ENCODE measurements around the gene IL32.
"Not testable (repeated sequence)": the region's sequence is repeated elsewhere in the genome, so short reads cannot be mapped to it uniquely, and the experiment has no call there.

The IL32 gene

DNA sequence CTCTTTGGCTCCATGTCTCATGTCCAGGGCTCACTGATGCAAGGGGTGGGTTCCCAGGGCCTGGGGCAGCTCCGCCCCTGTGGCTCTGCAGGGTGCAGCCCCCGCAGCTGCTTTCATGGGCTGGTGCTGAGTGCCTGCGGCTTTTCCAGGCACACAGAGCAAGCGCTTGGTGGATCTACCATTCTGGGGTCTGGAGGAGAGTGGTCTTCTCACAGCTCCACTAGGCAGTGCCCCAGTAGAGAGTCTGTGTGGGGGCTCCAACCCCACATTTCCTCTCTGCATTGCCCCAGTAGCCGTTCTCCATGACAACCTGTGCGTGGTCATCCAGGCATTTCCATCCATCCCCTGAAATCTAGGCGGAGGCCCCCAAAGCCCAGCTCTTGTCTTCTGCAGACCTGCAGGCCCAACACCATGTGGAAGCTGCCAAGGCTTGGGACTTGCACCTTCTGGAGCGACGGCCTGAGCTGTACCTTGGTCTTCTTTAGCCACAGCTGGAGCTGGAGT lies 5.2 kb downstream of the IL32 start:
- no peak for DNase-seq (ENCODE audit: low spot score)

DNA sequence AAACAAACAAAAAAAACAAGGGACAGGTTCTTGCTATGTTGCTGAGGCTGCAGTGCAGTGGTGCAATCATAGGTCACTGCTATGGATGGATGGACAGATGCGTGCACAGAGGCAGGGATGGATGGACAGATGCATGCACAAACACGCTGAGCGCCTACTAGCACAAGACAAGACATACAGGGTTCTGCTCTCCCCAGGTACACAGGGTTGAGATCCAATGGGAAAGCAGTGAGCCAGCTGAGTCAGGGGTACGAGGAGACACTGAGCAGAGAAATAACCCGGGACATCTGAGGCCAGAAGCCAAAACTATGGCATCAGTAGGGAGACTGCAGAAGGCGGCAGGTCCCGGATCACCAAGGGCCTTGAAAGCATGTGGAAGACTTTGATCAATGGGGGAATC lies 6.2 kb downstream of the IL32 start:
- no peak for DNase-seq (ENCODE audit: low spot score)

DNA sequence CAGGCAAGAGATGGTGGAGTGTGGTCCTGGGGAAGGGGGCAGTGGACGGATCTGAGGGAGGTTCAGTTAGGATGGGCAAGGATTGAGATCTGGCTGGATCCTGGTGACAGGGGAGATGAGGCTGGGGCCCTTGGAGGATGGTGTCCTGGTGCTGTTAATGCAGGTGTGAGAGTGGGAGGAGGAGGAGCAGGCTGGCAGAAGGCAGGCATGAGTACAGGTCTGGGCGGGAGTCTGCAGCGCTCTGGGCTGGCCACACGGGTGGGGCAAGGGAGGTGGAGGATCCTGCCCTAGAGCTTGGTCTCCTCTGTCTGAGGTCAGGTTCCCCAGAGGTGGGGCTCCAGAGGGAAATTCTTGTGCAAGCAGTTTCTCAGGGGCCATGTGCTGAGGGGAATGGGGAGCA lies 6.7 kb downstream of the IL32 start:
- DNase-seq (ENCODE audit: low spot score), result not testable (repeated sequence)

DNA sequence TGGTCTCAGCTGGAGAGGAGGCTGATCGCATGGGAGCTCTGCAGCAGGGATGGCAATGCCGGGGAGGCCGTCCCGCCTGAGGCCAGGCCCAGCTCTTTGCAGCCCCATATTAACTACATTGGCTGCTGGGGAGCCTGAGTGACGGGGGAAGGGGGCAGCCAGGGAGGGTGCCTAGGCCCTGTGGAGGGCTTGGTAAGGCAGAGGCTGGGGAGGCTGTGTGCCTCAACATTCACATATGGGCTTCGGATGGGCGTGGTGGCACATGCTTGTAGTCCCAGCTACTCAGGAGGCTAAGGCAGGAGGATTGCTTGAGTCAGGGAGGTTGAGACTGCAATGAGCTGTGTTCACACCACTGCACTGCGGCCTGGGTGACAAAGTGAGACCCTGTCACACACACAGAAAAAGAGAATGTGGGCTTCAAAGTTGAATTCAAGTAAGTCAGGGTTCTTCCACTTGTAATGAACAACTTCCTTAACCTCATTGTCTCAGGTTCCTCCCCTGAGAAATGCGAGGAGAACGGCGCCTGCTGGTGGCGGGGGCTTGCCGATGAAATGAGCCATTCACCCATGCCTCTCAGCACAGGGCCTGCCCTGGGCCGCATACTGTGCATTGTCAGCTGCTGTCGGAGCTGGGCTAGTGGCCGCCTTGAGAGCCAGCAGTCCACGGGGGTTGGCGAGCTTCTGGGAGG lies 7.3 kb downstream of the IL32 start:
- DNase-seq (ENCODE audit: low spot score), result not testable (repeated sequence)

DNA sequence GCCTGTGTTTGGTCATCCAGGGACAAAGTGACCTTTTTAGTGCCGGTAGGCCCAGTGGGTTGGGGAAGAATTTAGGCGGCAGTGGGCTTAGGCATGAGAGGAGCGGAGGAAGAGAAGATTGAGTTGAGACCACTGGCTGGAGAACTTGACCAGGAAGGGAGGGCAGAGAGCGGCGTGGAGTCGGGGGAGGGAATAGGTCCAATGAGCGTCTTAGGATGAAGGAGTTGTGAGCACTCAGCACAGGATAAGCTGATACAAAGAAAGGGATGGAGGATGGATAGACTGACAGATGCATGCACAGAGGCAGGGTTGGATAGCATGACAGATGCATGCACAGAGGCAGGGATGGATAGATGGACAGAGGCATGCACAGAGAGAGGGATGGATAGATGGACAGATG lies 8.0 kb downstream of the IL32 start:
- no peak for DNase-seq (ENCODE audit: low spot score)

DNA sequence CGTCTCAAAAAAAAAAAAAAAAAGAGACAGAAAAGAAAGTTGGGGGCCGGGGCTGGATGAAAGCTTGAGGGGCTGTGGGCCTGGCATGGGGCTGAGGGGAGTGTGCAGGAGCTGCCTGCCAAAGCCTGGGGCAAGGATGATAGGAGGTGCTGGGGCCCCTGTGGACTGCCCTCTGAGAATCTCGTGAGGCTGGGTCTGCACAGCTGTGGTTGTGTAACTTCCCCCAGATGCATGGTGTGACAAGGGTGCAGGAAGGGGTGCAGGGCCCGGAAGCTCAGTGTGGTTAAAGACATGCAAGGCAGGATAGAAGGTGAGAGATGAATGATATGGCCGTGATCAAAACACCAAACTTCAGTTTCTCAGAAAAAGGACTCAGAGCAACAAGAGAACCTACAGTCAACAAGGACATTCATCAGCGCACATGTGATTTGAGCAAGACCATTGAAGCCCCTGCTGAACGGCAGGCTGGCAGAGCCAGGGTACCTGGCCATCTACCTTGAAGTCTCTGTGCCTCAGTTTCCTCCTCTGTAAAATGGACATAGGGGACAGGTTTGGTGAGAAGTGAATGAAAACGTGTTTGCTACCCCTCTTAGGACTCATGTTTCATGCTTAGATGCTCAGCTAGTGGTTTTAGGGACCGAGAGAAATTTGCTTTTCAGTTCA lies 9.6 kb downstream of the IL32 start:
- DNase-seq (ENCODE audit: low spot score), result no peak

DNA sequence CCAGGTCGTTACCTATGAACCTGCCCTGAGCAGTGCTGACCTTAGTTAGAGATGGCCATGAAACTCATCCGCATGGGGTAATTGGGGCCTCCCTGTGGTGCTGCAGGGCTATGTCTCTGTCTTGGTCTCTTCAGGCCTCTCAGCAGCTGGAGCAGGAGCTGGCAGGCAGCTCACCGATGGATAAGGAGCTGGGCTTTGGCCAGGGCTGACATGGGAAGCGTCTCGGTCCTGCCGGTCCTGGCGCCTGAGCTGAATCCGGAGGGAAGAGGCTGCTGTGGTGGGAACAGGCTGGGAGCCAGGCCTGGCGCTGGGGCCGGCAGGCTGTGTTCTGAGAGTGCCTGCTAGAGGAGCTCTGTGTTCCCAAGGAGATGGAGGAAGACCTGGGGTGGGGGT lies 10.1 kb downstream of the IL32 start:
- no peak for DNase-seq (ENCODE audit: low spot score)

DNA sequence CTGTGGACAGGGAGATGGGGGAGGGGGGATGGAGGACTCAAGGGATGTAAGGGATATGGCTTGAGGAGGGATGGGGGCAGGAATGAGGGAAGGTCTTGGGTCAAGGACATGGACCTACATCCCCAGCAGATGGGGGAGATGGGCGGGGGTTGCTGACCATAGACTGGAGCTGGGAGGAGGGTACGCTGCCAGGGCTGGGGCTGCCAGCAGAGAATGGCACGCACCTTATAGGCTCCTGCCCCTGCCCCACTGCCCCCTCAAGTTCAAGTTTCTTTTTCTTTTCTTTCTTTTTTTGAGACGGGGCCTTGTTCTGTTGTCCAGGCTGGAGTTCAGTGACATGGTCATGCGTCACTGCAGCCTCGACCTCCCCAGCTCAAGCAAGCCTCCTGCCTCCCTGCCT lies 10.5 kb downstream of the IL32 start:
- DNase-seq (ENCODE audit: low spot score), result not testable (repeated sequence)

DNA sequence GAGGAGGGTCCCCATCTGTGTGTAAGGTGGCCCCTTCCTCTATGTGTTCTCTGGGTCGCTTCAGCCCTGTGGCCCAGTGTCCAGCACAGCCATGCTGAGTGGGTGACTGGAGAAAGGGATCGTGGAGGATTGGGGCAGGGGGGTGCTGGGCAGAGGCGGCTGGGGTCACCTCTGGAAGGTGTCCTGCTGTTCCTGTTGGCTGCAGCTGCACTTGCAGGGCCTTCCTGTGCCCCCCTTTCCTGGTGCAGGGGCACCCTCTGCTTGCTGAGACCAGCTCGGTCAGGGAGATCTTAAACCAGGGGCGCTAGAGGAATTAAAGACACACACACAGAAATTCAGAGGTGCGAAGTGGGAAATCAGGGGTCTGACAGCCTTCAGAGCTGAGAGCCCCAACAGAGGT lies 11.1 kb downstream of the IL32 start:
- DNase-seq (ENCODE audit: low spot score), result no peak

DNA sequence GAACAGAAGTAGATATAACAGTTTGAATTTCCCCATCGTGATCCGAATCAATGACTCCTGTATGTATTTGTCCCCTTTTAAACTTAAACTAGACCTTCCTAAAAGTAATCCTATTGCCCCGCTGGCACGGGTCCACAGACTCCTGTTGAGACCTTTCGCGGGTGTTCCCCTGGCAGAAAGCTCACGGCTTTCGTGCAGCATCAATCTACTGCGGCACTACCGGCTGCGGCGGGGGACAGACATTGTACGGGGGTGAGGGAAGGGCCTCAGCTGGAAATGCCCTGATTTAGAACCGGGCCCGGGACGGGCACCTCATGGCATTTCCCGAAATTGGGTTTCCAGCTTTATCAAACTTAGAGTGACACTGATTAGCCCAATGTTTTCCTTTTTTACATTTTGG lies 14.6 kb downstream of the IL32 start:
- no peak for DNase-seq (ENCODE audit: low spot score)

DNA sequence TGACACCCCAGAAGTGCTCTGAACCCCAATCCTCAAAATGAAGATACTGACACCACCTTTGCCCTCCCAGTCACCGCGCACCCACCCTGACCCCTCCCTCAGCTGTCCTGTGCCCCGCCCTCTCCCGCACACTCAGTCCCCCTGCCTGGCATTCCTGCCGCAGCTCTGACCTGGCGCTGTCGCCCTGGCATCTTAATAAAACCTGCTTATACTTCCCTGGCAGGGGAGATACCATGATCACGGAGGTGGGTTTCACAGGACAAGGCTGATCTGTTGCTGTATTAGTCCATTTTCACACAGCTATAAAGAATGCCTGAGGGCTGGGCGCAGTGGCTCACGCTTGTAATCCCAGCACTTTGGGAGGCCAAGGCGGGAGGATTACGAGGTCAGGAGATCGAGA lies 16.5 kb downstream of the IL32 start:
- DNase-seq (ENCODE audit: low spot score), result not testable (repeated sequence)

DNA sequence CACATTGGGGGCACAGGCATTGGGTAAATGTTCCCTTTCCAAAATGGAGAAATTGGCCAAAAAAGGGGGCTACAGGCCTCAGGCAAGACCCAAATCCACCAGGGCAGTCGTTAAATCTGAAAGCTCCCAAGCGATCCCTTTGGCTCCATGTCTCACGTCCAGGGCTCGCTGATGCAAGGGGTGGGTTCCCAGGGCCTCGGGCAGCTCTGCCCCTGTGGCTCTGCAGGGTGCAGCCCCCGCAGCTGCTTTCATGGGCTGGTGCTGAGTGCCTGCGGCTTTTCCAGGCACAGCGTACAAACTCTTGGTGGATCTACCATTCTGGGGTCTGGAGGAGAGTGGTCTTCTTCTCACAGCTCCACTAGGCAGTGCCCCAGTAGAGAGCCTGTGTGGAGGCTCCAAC lies 18.0 kb downstream of the IL32 start:
- not testable (repeated sequence) for DNase-seq (ENCODE audit: low spot score)

DNA sequence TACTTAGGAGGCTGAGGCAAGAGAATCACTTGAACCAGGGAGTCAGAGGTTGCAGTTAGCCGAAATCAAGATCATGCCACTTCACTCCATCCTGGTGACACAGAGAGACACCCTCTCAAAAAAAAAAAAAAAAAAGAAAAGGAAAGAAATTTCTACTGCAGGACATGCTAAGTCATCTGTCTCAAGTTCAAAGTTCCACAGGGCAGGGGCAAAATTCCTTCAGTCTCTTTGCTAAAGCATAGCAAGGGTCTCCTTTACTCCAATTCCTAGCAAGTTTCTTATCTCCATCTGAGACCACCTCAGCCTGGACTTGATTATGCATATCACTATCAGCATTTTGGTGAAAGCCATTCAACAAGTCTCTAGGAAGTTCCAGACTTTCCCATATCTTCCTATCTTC lies 19.1 kb downstream of the IL32 start:
- DNase-seq (ENCODE audit: low spot score), result no peak

DNA sequence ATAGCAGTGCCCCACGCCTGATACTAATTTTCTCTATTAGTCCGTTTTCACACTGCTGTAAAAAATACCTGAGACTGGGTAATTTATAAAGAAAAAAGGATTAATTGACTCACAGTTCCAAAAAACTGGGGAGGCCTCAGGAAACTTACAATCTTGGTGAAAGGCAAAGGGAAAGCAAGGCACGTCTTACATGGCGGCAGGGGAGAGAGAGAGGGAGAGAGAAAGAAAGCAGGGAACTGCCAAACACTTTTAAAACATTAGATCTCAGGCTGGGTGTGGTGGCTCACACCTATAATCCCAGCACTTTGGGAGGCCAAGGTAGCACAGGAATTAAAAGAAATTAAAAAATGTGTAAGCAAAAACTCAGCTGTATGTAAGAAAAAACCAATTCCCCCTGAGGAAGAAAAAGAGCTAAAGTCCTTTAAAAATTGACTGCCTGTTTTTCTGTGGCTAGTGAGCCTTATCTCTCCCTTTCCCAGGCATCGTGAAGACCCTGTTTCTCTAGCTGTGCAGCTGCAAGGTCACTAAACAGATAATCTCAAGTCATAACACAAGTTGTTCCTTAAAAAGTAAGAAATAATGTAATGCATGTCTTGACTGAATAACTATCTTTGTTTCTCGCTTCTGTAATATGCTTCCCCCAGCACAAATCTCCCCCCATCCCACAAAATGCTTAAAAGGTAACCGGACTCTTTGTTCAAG lies 19.7 kb downstream of the IL32 start:
- no peak for DNase-seq (ENCODE audit: low spot score)

DNA sequence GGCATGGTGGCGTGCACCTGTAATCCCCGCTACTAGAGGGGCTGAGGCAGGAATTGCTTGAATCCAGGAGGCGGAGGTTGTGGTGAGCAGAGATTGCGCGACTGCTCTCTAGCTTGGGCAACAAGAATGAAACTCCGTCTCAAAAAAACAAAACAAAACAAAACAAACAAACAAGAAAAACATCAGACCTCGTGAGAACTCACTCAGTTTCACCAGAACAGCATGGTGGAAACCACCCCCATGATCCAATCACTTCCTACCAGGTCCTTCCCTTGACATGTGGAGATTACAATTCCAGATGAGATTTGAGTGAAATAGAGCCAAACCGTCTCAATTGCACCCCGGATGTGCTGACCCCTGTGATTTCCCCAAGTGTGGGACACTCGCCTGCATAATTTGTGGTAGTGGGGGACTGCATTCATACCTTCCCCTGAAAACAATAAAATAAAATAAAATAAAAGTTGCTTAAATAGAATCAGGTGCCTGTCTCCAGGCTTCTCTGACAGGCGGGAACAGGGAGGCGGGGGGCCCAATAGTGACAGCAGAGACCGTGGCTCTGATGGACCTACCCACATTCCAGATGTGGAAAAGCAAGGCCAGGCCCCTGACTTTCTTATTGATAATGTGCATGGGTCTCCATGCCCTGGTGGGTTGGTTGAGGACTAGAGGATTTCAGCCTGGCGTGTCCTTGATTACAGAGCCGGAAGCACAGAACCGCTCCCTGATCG lies 20.6 kb downstream of the IL32 start:
- no peak for DNase-seq (ENCODE audit: low spot score)

DNA sequence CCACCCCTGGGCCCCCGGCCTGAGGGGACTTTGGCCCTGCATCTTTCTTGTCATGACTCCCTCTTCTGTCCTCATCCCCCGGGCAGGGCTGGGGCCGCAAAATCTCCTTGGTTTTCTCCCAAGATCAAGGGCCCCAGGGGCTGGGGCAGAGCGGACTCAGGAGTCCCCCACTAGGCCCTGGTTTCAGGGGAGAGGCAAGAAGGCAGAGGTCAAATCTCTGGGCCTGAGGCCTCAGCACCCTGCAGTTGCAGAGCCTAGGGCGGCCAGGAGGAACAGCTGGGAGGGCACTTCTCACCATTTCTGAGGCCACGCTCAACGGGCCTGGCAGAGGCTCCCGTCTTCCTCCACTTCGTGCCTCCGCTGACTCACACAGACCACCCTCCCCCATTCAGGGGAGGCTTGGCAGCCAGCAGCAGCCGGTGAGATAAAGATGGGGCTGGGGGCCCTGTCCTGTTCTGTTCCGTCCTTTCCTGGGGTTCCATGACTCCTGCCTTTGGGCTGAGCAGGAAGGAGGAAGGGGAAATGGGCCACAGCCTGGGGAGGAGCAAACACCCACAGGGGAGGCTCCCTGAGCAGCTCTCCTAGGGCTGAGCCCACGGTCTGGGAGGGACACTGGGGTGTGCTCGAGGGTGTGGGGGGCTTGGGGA lies 21.3 kb downstream of the IL32 start:
- DNase-seq (ENCODE audit: low spot score), result no peak

DNA sequence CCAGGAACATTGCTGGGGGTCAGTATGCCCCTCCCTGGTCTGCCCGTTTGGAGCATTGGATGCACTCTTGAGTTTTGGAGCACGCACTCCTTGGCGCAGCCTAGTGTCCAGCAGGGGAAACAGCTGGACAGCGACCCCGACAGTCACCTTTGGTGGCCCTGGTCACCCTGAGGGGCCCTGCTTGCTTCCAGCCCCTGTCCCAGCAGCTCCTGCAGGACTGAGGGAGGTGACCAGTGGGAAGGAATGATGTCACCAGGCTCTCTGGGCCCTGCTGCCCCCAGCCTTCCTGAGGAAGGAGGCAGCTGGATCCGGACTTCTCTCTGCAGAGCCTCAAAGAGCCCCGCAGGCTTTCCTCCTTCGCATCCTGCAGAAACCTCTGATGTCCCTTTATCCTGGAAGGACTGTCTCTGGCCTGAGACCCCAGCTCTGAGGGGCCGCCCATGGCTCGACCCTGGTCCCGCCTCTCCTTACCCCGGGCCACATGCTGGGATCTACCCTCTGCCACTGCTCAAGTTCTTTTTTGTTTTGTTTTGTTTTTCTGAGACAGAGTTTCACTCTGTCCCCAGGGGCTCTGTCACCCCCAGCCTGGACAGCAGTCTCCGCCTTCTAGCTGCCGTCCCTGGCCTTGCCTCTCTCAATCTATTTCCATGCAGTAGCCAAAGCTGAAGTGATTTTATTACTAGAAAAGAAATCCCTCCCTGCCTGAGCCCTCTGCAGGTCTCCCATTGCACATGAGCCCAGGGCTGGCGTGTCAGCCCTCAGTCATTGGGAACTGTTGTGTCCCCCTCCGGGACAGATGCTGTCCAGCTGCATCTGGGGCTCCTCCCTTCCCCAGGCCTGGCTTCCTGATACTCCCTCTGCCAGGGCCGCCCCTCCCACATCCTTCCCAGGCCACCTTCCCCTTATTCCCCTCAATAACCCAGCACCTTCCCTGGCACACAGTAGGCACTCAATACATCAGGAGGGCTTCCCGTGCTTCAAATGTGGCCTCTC lies 22.1 kb downstream of the IL32 start:
- DNase-seq (ENCODE audit: low spot score), result no peak

DNA sequence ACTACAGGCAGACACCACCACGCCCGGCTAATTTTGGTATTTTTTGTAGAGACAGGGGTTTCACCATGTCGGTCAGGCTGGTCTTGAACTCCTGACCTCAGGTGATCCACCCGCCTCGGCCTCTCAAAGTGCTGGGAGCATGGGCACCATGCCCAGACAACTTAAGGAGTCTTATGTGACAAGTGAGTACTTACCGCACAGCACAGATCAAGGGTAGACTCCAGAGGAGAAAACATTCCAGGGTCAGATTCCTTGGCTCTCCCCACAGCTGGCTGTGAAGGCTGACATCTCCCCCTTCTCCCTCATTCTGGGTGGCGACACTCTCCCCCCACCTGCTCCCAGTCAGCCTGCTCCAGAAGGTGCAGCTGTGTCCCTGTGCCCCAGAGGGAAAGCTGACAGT lies 23.0 kb downstream of the IL32 start:
- DNase-seq (ENCODE audit: low spot score), result no peak

DNA sequence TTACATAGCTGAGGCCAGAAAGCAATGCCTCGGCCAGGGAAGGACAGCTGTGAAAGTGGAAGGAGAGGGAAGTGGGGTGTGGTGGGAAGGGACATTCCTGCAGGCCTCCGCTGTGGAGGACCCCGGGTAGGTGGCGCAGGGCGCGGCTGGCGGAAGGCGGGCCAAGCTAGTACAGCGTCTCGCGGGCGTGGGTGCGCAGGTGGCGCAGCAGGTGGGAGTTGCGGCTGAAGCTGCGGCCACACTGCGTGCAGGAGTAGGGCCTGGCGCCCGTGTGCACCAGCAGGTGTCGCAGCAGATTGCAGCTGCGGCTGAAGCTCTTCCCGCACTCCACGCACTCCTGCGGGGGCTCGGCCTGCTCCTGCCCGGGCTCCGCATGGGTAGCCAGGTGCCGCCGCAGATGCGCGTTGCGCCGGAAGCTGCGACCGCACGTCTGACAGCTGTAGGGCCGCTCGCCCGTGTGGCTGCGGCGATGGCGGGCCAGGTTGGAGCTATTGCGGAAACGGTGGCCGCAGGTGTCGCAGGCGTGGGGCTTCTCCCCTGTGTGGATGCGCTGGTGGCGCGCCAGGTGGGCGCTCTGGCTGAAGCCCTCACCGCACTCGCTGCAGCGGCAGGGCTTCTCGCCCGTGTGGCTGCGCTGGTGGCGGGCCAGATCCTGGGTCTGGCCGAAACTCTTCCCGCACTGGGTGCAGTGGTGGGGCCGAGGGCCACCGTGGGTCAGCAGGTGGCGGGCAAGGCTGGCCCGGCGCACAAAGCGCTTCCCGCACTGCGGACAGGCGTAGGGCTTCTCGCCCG lies 23.7 kb downstream of the IL32 start:
- no peak for DNase-seq (ENCODE audit: low spot score)

All from hematopoietic multipotent progenitor cell treated with erythropoietin and hydrocortisone succinate and interleukin-3 and kit ligand, for 15 days (in vitro differentiated cells).